Measurements from ENCODE around the gene KIF21B.

Gene KIF21B

GRCh38 chr1:201023517-201023902, at the start of gene KIF21B:
TSS of gene KIF21B (minus strand) at chr1:201023714. CDS start at chr1:201023383, 331 bp downstream.
- peak; percentile 82 to 84 for ATAC-seq

- ATAC-seq: no peak
Observed at GRCh38 chr1:201072922-201073321, 49.4 kb upstream of the KIF21B start.

- ATAC-seq: no peak
Observed at GRCh38 chr1:201072149-201072548, 48.6 kb upstream of the KIF21B start.

GRCh38 chr1:201069636-201070035, 46.1 kb upstream of the KIF21B start:
- ATAC-seq: no peak

GRCh38 chr1:201068976-201069375, 45.5 kb upstream of the KIF21B start:
- ATAC-seq: no peak

- ATAC-seq: no peak
Observed at GRCh38 chr1:201066986-201067385, 43.5 kb upstream of the KIF21B start.

- ATAC-seq: no peak
Observed at GRCh38 chr1:201065686-201066085, 42.2 kb upstream of the KIF21B start.

GRCh38 chr1:201064806-201065205, 41.3 kb upstream of the KIF21B start:
- ATAC-seq: no peak

- ATAC-seq: no peak
Observed at GRCh38 chr1:201063145-201063544, 39.6 kb upstream of the KIF21B start.

GRCh38 chr1:201062511-201063091, 39.1 kb upstream of the KIF21B start:
- no peak for ATAC-seq

GRCh38 chr1:201061886-201062285, 38.4 kb upstream of the KIF21B start:
- ATAC-seq: no peak

GRCh38 chr1:201061049-201061448, 37.5 kb upstream of the KIF21B start:
- no peak for ATAC-seq

GRCh38 chr1:201060586-201060985, 37.1 kb upstream of the KIF21B start:
- ATAC-seq: no peak

- no peak for ATAC-seq
Observed at GRCh38 chr1:201059871-201060555, 36.5 kb upstream of the KIF21B start.

- no peak for ATAC-seq
Observed at GRCh38 chr1:201059401-201059800, 35.9 kb upstream of the KIF21B start.

GRCh38 chr1:201054091-201054543, 30.6 kb upstream of the KIF21B start:
- no peak for ATAC-seq

GRCh38 chr1:201053155-201053860, 29.8 kb upstream of the KIF21B start:
- ATAC-seq: no peak

- no peak for ATAC-seq
Observed at GRCh38 chr1:201051399-201051798, 27.9 kb upstream of the KIF21B start.

GRCh38 chr1:201050515-201051277, 27.2 kb upstream of the KIF21B start:
- no peak for ATAC-seq

- ATAC-seq: no peak
Observed at GRCh38 chr1:201049248-201049831, 25.8 kb upstream of the KIF21B start.

GRCh38 chr1:201048521-201048920, 25.0 kb upstream of the KIF21B start:
- ATAC-seq: no peak

GRCh38 chr1:201044119-201044518, 20.6 kb upstream of the KIF21B start:
- no peak for ATAC-seq

All from activated CD4-positive, CD25-positive, alpha-beta regulatory T cell treated with anti-CD3 and anti-CD28 coated beads, Interleukin-2, amount 50 U/mL, for 24 hours (primary cell).